ENCODE data around the gene DNAH9. TPM values are rescaled to one million over a fixed set of nuclear protein-coding genes. Genes with fewer than 3 reads are reported as not detected.

Gene DNAH9
- total RNA-seq, 1 experiment from 2014 or later = not detected

DNA sequence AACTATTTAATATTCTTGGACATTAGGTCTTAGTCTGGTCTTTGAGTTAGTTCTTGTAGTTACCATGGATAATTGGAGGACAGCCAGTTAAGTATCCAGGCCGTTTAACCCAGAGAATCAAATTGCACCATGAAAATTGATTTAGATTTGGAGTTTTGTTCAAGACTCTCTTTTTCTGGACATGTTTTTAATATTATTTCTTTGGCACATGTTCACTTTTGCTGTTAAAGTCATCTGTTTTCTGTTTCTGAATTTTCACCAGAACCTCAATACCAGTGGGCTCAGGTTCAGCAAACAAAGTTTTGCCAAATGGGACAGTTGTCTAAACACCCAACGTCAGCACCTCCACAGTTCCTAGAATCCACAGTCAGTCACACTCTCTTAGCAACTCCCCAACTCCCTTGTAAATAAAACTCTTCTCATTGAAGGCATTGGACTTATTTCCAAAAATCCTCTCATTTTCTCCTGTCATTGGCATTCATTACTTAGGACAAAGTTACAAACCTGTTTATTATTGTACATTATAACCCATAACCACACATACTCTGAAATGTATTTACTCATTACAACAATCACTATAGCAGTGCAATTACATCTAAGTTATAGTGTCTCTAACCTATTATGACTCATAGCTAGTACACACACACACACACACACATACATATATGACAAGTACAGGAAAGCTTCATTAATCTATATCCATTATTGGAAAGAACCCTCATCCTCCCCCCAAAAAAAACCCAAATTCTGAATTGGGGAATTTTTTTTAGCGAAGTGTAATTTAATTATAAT is 33.5 kb upstream of the DNAH9 start:
- CTCF ChIA-PET = no interaction called here
- no TSS peak for BruUV-seq (replicated peaks)

DNA sequence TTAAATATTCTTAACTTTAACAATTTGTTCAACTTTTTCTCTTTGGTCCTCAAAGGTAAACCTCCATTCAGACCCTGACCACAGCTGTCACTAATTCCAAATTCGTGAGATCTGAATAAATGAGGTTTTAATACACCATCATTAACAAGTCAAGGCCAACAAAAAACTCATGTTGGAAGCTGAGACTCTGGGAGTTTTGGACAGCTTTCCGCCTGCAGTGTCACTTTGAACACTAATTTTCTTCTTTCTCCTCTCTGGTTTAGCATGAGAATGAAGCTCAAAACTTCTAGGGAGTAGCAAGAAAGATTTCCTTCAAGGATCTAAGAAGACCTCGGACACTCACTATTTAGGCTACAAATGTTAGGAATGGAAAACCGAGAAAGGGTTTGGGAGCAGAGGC is 32.7 kb upstream of the DNAH9 start:
- Mint-ChIP-seq H3K4me3 (ENCODE audit: unreplicated experiment) (no peak overlapping the region), H3K27me3 (ENCODE audit: insufficient read depth, unreplicated experiment) (peaks cover 2% of the 10 kb centered on the region), H3K27ac (ENCODE audit: unreplicated experiment) (no peak overlapping the region), H3K9me3 (ENCODE audit: unreplicated experiment) (no peaks in the 10 kb centered on the region), H3K4me1 (ENCODE audit: low read depth, unreplicated experiment) (no peaks in the 10 kb centered on the region), H3K36me3 (ENCODE audit: insufficient read depth, unreplicated experiment) (no peaks in the 10 kb centered on the region)
- no peak for DNase-seq
- ChIA-PET POLR2A (no interaction called here), CTCF (no interaction called here)
- no peaks in the 10 kb centered on the region for H3K36me3 ChIP-seq (ENCODE audit: control insufficient read depth, insufficient read depth, low read length)
- BruUV-seq (replicated peaks) = no TSS peak
- no peaks in the 10 kb centered on the region for H3K27me3 ChIP-seq (replicated peaks; ENCODE audit: control insufficient read depth, insufficient read depth, low read length)
- H3K4me3 ChIP-seq (ENCODE audit: low read depth, low read length) = no peak overlapping the region
- intact Hi-C loops (cut with micrococcal nuclease; ENCODE audit: unreplicated experiment) = no loop called here
- no peak for TF ChIP-seq CTCF (IDR thresholded peaks at IDR 0.05; ENCODE audit: insufficient read depth in 1 of 2, low read depth in 1 of 2, low read length in 1 of 2, severe bottlenecking in 1 of 2, unreplicated experiment in 1 of 2)
- H3K9me3 ChIP-seq = no peaks in the 10 kb centered on the region
- H3K4me1 ChIP-seq = no peaks in the 10 kb centered on the region

More for the DNA sequence above, 33.5 kb upstream of the DNAH9 start:
- no peaks in the 10 kb centered on the region for H3K36me3 Mint-ChIP-seq (ENCODE audit: insufficient read depth, unreplicated experiment)
- no peaks in the 10 kb centered on the region for H3K36me3 ChIP-seq (ENCODE audit: control insufficient read depth, insufficient read depth, low read length)
- H3K4me1 ChIP-seq = no peaks in the 10 kb centered on the region
- POLR2A ChIA-PET = no interaction called here
- no peaks in the 10 kb centered on the region for H3K9me3 ChIP-seq
- H3K27ac Mint-ChIP-seq (ENCODE audit: unreplicated experiment) = no peak overlapping the region
- no peaks in the 10 kb centered on the region for H3K4me1 Mint-ChIP-seq (ENCODE audit: low read depth, unreplicated experiment)
- TF ChIP-seq CTCF (IDR thresholded peaks at IDR 0.05; ENCODE audit: insufficient read depth in 1 of 2, low read depth in 1 of 2, low read length in 1 of 2, severe bottlenecking in 1 of 2, unreplicated experiment in 1 of 2) = no peak
- no peak for DNase-seq
- H3K27me3 ChIP-seq (replicated peaks; ENCODE audit: control insufficient read depth, insufficient read depth, low read length) = no peaks in the 10 kb centered on the region
- no peak overlapping the region for H3K4me3 Mint-ChIP-seq (ENCODE audit: unreplicated experiment)
- H3K9me3 Mint-ChIP-seq (ENCODE audit: unreplicated experiment) = no peaks in the 10 kb centered on the region
- peaks cover 2% of the 10 kb centered on the region for H3K27me3 Mint-ChIP-seq (ENCODE audit: insufficient read depth, unreplicated experiment)
- intact Hi-C loops (cut with micrococcal nuclease; ENCODE audit: unreplicated experiment) = no loop called here
- no peak overlapping the region for H3K4me3 ChIP-seq (ENCODE audit: low read depth, low read length)

DNA sequence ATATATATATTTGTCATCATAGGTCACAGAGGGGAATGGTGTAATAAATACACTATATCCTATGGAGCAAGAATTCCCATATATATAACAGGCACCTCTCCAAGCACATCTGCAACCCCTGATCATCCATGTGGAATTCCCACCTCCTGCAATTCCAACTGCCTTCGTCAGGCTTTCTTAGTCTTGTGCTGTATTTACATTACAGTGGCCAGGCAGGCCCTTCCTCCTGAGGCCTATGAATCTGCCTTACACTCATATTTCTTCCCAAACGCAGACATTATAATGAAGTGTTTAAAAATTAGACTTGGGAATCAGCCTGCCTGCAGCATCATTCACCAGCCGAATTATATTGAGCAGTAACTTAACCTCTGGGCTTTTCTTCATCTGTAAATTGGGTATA is 19.3 kb upstream of the DNAH9 start:
- Histone ChIP-seq H3K9me3 (no peaks in the 10 kb centered on the region), H3K27me3 (replicated peaks; ENCODE audit: control insufficient read depth, insufficient read depth, low read length) (no peaks in the 10 kb centered on the region), H3K4me3 (ENCODE audit: low read depth, low read length) (no peak overlapping the region), H3K36me3 (ENCODE audit: control insufficient read depth, insufficient read depth, low read length) (no peaks in the 10 kb centered on the region), H3K4me1 (no peaks in the 10 kb centered on the region)
- Mint-ChIP-seq H3K27ac (ENCODE audit: unreplicated experiment) (no peak overlapping the region), H3K4me1 (ENCODE audit: low read depth, unreplicated experiment) (no peaks in the 10 kb centered on the region), H3K27me3 (ENCODE audit: insufficient read depth, unreplicated experiment) (no peaks in the 10 kb centered on the region), H3K36me3 (ENCODE audit: insufficient read depth, unreplicated experiment) (no peaks in the 10 kb centered on the region), H3K9me3 (ENCODE audit: unreplicated experiment) (no peaks in the 10 kb centered on the region), H3K4me3 (ENCODE audit: unreplicated experiment) (no peak overlapping the region)
- ChIA-PET POLR2A (no interaction called here), CTCF (no interaction called here)
- intact Hi-C loops (cut with micrococcal nuclease; ENCODE audit: unreplicated experiment) = no loop called here
- no peak for DNase-seq
- no TSS peak for BruUV-seq (replicated peaks)
- no peak for TF ChIP-seq CTCF (IDR thresholded peaks at IDR 0.05; ENCODE audit: insufficient read depth in 1 of 2, low read depth in 1 of 2, low read length in 1 of 2, severe bottlenecking in 1 of 2, unreplicated experiment in 1 of 2)
